Esophagus squamous epithelium (tissue), 4 donors: ENCODE results near the gene KRTAP3-2. TPM values are rescaled to one million over a fixed set of nuclear protein-coding genes. Genes with fewer than 3 reads are reported as not detected.

Experiments used
- small RNA-seq, 4 donors: library from RNA; depleted of rRNA; stranded (forward); fragments of <200 nt; gene quantifications; one replicate each; pipeline ENCODE3, GENCODE V24; 2016
- total RNA-seq, 4 donors: library from RNA; depleted of rRNA; stranded (reverse); fragments of >200 nt; gene quantifications; one replicate each; pipeline ENCODE4 v1.1.0, GENCODE V29; 2016

Gene KRTAP3-2
- total RNA-seq, 4 donors from 2014 or later = 0.57 TPM; not detected in 3

Small RNAs within 50 kb of the gene (small RNA-seq; reads per million reads assigned to genes)
- 0 reads per million in 4 donors for gene KRTAP3-4P

Other genes with a start within 250 kb of the KRTAP3-2 start
- gene KRT25, start 244.6 kb downstream of the KRTAP3-2 start, total RNA-seq = not detected
- not detected for gene KRT26, start 227.7 kb downstream of the KRTAP3-2 start, total RNA-seq
- gene KRT27, start 217.4 kb downstream of the KRTAP3-2 start, total RNA-seq = not detected
- gene KRT28, start 199.9 kb downstream of the KRTAP3-2 start, total RNA-seq = not detected
- gene KRT10, start 177.3 kb downstream of the KRTAP3-2 start, total RNA-seq = 10 to 100 TPM; 14.4 to 50.0 (median 33.2) TPM
- gene KRT12, start 132.7 kb downstream of the KRTAP3-2 start, total RNA-seq = not detected
- not detected for gene KRT20, start 114.7 kb downstream of the KRTAP3-2 start, total RNA-seq
- 10 to 100 TPM in 1 of 4 donors, 1 to 10 TPM in 2, under 1 TPM in 1; 0.38 to 19.6 (median 4.9) TPM for gene KRT23, start 62.3 kb downstream of the KRTAP3-2 start, total RNA-seq
- not detected for gene KRT39, start 33.0 kb downstream of the KRTAP3-2 start, total RNA-seq
- under 1 TPM in 1 of 4 donors, not detected in 3; 0.19 TPM for gene KRT40, start 15.6 kb downstream of the KRTAP3-2 start, total RNA-seq
- not detected for gene KRTAP3-3, start 5.7 kb downstream of the KRTAP3-2 start, total RNA-seq
- not detected for gene KRTAP3-1, start 9.2 kb upstream of the KRTAP3-2 start, total RNA-seq
- gene KRTAP1-5, start 27.3 kb upstream of the KRTAP3-2 start, total RNA-seq = not detected
- gene KRTAP1-4, start 30.3 kb upstream of the KRTAP3-2 start, total RNA-seq = not detected
- not detected for gene KRTAP1-3, start 35.0 kb upstream of the KRTAP3-2 start, total RNA-seq
- not detected for gene KRTAP1-1, start 41.5 kb upstream of the KRTAP3-2 start, total RNA-seq
- not detected for gene KRTAP2-1, start 47.4 kb upstream of the KRTAP3-2 start, total RNA-seq
- gene KRTAP2-2, start 55.3 kb upstream of the KRTAP3-2 start, total RNA-seq = not detected
- not detected for gene KRTAP2-3, start 60.2 kb upstream of the KRTAP3-2 start, total RNA-seq
- not detected for gene KRTAP2-4, start 66.0 kb upstream of the KRTAP3-2 start, total RNA-seq
- not detected for gene KRTAP4-7, start 84.2 kb upstream of the KRTAP3-2 start, total RNA-seq
- gene KRTAP4-8, start 98.2 kb upstream of the KRTAP3-2 start, total RNA-seq = not detected
- gene KRTAP4-16, start 102.3 kb upstream of the KRTAP3-2 start, total RNA-seq = not detected
- gene KRTAP4-9, start 105.5 kb upstream of the KRTAP3-2 start, total RNA-seq = not detected
- under 1 TPM in 1 of 4 donors, not detected in 3; 0.22 TPM for gene KRTAP4-11, start 118.5 kb upstream of the KRTAP3-2 start, total RNA-seq
- not detected for gene KRTAP4-12, start 124.3 kb upstream of the KRTAP3-2 start, total RNA-seq
- gene KRTAP4-6, start 140.6 kb upstream of the KRTAP3-2 start, total RNA-seq = not detected
- not detected for gene KRTAP4-5, start 149.9 kb upstream of the KRTAP3-2 start, total RNA-seq
- gene KRTAP4-4, start 160.8 kb upstream of the KRTAP3-2 start, total RNA-seq = not detected
- not detected for gene KRTAP4-3, start 168.3 kb upstream of the KRTAP3-2 start, total RNA-seq
- gene KRTAP4-2, start 178.3 kb upstream of the KRTAP3-2 start, total RNA-seq = not detected
- gene KRTAP4-1, start 185.0 kb upstream of the KRTAP3-2 start, total RNA-seq = not detected
- gene KRTAP9-1, start 190.0 kb upstream of the KRTAP3-2 start, total RNA-seq = not detected
- gene KRTAP9-2, start 226.7 kb upstream of the KRTAP3-2 start, total RNA-seq = not detected
- not detected for gene KRTAP9-3, start 232.5 kb upstream of the KRTAP3-2 start, total RNA-seq
- not detected for gene KRTAP9-8, start 238.1 kb upstream of the KRTAP3-2 start, total RNA-seq
- gene KRTAP9-4, start 249.8 kb upstream of the KRTAP3-2 start, total RNA-seq = not detected